ENCODE data around the gene SAMD11.

The SAMD11 gene

DNA sequence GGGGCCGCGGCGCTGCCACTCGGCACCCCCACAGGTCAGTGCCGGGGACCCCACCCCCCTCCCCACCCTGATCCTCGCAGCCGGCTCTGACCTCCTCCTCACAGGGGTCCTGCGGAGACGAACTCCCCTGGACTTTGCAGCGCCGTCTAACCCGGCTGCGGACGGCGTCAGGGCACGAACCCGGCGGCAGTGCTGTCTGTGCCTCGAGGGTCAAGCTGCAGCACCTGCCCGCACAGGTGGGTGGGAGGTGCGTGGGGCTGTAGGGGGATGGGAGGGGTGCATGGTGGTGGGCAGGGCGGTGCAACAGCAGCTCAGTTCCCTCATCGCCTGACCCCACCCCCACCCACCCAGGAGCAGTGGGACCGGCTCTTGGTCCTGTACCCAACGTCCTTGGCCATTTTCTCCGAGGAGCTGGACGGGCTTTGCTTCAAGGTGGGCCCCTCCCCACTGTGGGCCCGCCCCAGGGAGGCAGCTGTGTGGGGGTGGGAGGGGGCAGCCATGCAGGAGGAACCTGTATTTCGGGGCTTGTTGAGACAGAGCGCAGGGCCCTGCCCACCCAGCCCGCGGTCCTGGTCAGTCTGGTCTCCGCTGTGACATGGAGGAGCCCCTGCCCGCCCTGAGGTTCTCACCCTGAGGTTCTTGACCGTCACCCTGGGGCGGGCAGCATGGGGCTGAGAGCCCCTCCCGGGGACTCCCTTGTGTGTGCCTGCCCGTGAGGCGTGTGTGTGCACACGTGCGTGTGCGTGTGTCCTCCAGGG, 47.4 kb downstream of the SAMD11 start:
- peaks cover 3% of the 10 kb centered on the region for H3K4me1 ChIP-seq (ENCODE audit: low read length)
- H3K4me2 ChIP-seq (ENCODE audit: low read depth, low read length), result no peak overlapping the region
- H3K27ac ChIP-seq (ENCODE audit: low read length), result no peak overlapping the region
- no peak for DNase-seq
- H3K9me2 ChIP-seq (replicated peaks; ENCODE audit: insufficient read depth, low read length), result no peaks in the 10 kb centered on the region
- H3F3A ChIP-seq (ENCODE audit: insufficient read depth, low read length), result peaks cover 4% of the 10 kb centered on the region; the same call in 1 of the 2 replicates
- peaks cover 13% of the 10 kb centered on the region; the same call in 1 of the 2 replicates for H3K27me3 ChIP-seq (replicated peaks; ENCODE audit: insufficient read depth, low read length)
- TF ChIP-seq, protein P1, sequence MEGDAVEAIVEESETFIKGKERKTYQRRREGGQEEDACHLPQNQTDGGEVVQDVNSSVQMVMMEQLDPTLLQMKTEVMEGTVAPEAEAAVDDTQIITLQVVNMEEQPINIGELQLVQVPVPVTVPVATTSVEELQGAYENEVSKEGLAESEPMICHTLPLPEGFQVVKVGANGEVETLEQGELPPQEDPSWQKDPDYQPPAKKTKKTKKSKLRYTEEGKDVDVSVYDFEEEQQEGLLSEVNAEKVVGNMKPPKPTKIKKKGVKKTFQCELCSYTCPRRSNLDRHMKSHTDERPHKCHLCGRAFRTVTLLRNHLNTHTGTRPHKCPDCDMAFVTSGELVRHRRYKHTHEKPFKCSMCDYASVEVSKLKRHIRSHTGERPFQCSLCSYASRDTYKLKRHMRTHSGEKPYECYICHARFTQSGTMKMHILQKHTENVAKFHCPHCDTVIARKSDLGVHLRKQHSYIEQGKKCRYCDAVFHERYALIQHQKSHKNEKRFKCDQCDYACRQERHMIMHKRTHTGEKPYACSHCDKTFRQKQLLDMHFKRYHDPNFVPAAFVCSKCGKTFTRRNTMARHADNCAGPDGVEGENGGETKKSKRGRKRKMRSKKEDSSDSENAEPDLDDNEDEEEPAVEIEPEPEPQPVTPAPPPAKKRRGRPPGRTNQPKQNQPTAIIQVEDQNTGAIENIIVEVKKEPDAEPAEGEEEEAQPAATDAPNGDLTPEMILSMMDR (IDR thresholded peaks at IDR 0.05; ENCODE audit: low read length), result no peak
- TF ChIP-seq EZH2phosphoT487 (IDR thresholded peaks at IDR 0.05; ENCODE audit: low read length), result no peak
- TF ChIP-seq EZH2 (optimal IDR thresholded peaks at IDR 0.05; ENCODE audit: low read depth, low read length), result no peak
- no peaks in the 10 kb centered on the region for H3K36me3 ChIP-seq (replicated peaks; ENCODE audit: insufficient read depth, low read length)
- H3K9ac ChIP-seq (ENCODE audit: low read length), result no peak overlapping the region
- H3K9me3 ChIP-seq (replicated peaks; ENCODE audit: insufficient read depth, low read length), result no peaks in the 10 kb centered on the region
- no peaks in the 10 kb centered on the region for H4K20me1 ChIP-seq (ENCODE audit: insufficient read depth, low read length)
- no peak overlapping the region for H2AFZ ChIP-seq (ENCODE audit: low read length)
- no peak overlapping the region for H3K4me3 ChIP-seq (ENCODE audit: low read length)
- H3K79me2 ChIP-seq (ENCODE audit: low read length), result no peaks in the 10 kb centered on the region

DNA sequence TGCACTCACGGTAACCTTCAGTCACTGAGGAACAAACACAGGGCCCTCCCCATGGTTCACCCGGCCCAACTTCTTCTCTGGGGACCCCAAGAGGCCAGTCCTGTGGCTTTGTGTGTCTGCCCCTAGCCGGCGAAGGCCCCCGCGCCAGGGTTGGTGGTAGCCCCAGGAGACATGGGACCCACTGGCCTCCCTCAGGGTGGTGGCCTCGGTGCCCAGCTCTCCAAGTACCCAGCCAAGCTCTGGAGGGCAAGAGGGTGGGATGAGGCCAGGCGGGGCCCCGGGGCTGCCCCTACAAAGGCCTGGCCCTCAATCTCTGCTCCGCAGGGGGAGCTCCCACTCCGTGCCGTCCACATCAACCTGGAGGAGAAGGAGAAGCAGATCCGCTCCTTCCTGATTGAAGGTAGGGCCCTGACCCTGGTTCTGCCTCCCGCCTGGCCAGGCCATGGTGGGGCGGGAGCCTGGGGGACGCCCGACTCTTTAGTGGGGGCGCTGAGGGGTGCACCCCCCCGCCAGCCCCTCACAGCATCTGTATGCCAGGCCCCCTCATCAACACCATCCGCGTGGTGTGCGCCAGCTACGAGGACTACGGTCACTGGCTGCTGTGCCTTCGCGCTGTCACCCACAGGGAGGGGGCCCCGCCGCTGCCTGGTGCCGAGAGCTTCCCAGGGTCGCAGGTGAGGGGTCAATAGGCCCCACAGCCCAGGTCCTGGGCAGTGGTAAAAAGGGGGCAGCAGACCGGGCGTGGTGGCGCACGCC, 48.2 kb downstream of the SAMD11 start:
- Histone ChIP-seq H3K9ac (ENCODE audit: low read length) (no peak overlapping the region), H4K20me1 (ENCODE audit: insufficient read depth, low read length) (no peaks in the 10 kb centered on the region), H3K4me3 (ENCODE audit: low read length) (no peak overlapping the region), H3K36me3 (replicated peaks; ENCODE audit: insufficient read depth, low read length) (no peaks in the 10 kb centered on the region), H3F3A (ENCODE audit: insufficient read depth, low read length) (no peaks in the 10 kb centered on the region), H3K9me2 (replicated peaks; ENCODE audit: insufficient read depth, low read length) (no peaks in the 10 kb centered on the region), H3K27me3 (replicated peaks; ENCODE audit: insufficient read depth, low read length) (peaks cover 13% of the 10 kb centered on the region; the same call in 1 of the 2 replicates), H3K27ac (ENCODE audit: low read length) (no peak overlapping the region), H3K4me2 (ENCODE audit: low read depth, low read length) (no peak overlapping the region), H3K9me3 (replicated peaks; ENCODE audit: insufficient read depth, low read length) (no peaks in the 10 kb centered on the region), H3K79me2 (ENCODE audit: low read length) (no peaks in the 10 kb centered on the region), H2AFZ (ENCODE audit: low read length) (no peak overlapping the region), H3K4me1 (ENCODE audit: low read length) (peaks cover 2% of the 10 kb centered on the region; the same call in 1 of the 2 replicates)
- TF ChIP-seq EZH2phosphoT487 (IDR thresholded peaks at IDR 0.05; ENCODE audit: low read length) (no peak), EZH2 (optimal IDR thresholded peaks at IDR 0.05; ENCODE audit: low read depth, low read length) (no peak)
- TF ChIP-seq, protein P1 (IDR thresholded peaks at IDR 0.05; ENCODE audit: low read length), result no peak
- DNase-seq, result no peak

DNA sequence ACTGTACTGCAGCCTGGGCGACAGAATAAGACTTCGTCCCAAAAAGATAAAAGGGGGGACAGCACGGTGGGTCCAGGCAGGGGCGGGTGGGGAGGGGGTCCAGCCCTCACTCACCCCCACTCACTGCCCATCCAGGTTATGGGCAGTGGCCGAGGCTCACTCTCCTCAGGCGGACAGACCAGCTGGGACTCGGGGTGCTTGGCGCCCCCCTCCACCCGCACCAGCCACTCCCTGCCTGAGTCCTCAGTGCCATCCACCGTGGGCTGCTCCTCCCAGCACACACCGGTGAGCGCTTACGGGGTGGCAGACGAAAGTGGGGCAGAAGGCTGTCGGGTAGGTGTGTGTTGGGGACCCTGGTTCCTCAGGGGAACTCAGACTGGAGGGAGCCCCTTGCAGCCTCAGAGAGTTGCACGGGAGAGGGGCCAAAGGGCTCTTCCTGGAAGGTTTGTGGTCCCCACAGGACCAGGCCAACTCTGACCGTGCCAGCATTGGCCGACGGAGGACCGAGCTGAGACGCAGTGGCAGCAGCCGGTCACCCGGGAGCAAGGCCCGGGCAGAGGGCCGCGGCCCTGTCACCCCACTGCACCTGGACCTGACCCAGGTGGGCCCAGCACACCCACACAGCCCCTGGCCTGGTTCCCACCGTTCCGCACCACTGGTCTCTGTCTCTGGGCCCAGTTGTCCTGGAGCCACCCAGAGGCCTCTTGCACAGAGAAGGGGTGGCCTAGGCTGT, 49.2 kb downstream of the SAMD11 start:
- no peak overlapping the region for H2AFZ ChIP-seq (ENCODE audit: low read length)
- H3K9me2 ChIP-seq (replicated peaks; ENCODE audit: insufficient read depth, low read length), result no peaks in the 10 kb centered on the region
- H3K9me3 ChIP-seq (replicated peaks; ENCODE audit: insufficient read depth, low read length), result no peaks in the 10 kb centered on the region
- no peak for DNase-seq
- H4K20me1 ChIP-seq (ENCODE audit: insufficient read depth, low read length), result no peaks in the 10 kb centered on the region
- no peak overlapping the region for H3K9ac ChIP-seq (ENCODE audit: low read length)
- no peak overlapping the region for H3K4me3 ChIP-seq (ENCODE audit: low read length)
- H3K4me1 ChIP-seq (ENCODE audit: low read length), result no peaks in the 10 kb centered on the region
- H3K79me2 ChIP-seq (ENCODE audit: low read length), result no peaks in the 10 kb centered on the region
- H3F3A ChIP-seq (ENCODE audit: insufficient read depth, low read length), result no peaks in the 10 kb centered on the region
- H3K4me2 ChIP-seq (ENCODE audit: low read depth, low read length), result no peak overlapping the region
- H3K27me3 ChIP-seq (replicated peaks; ENCODE audit: insufficient read depth, low read length), result peaks cover 13% of the 10 kb centered on the region; the same call in 1 of the 2 replicates
- no peak overlapping the region for H3K27ac ChIP-seq (ENCODE audit: low read length)
- no peaks in the 10 kb centered on the region for H3K36me3 ChIP-seq (replicated peaks; ENCODE audit: insufficient read depth, low read length)
- TF ChIP-seq EZH2 (optimal IDR thresholded peaks at IDR 0.05; ENCODE audit: low read depth, low read length) (no peak), EZH2phosphoT487 (IDR thresholded peaks at IDR 0.05; ENCODE audit: low read length) (no peak)
- TF ChIP-seq, protein P1 (IDR thresholded peaks at IDR 0.05; ENCODE audit: low read length), result no peak
